ENCODE measurements around the gene SHROOM1. TPM values are rescaled to one million over a fixed set of nuclear protein-coding genes. Genes with fewer than 3 reads are reported as not detected.
A peak's percentile ranks its signal among the peaks of the same experiment; 100 is the strongest.

Gene SHROOM1
- total RNA-seq, 4 donors from 2014 or later: 4.5 to 21.2 (median 13.1) TPM

DNA sequence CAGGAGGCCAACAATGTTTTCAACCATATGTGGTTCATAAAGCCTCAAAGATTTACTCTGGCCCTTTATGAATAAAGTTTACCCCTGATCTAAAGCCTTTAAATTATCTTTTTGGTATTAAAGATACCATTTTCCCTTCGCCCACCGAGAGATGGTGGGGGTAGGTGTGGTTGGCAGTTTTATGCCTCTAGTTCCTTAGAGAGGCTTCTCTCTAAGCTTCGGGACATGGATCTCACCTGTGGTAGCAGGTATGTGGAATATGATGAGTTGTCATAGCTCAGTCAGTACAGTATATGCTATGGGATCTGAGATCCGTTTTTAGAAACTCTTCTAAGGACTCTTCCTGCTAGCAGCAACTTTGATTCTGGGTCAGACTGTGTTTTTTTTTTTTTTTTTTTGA, 38.3 kb upstream of the SHROOM1 start:
- TF ChIP-seq EP300 (IDR thresholded peaks at IDR 0.05) (no peak), POLR2AphosphoS5 (IDR thresholded peaks at IDR 0.05) (no peak), POLR2A (IDR thresholded peaks at IDR 0.05; ENCODE audit: low read depth) (no peak)
- TF ChIP-seq, protein P1, sequence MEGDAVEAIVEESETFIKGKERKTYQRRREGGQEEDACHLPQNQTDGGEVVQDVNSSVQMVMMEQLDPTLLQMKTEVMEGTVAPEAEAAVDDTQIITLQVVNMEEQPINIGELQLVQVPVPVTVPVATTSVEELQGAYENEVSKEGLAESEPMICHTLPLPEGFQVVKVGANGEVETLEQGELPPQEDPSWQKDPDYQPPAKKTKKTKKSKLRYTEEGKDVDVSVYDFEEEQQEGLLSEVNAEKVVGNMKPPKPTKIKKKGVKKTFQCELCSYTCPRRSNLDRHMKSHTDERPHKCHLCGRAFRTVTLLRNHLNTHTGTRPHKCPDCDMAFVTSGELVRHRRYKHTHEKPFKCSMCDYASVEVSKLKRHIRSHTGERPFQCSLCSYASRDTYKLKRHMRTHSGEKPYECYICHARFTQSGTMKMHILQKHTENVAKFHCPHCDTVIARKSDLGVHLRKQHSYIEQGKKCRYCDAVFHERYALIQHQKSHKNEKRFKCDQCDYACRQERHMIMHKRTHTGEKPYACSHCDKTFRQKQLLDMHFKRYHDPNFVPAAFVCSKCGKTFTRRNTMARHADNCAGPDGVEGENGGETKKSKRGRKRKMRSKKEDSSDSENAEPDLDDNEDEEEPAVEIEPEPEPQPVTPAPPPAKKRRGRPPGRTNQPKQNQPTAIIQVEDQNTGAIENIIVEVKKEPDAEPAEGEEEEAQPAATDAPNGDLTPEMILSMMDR (IDR thresholded peaks at IDR 0.05): no peak
- intact Hi-C loops (cut with DNase I): loop anchor here (5.0 kb wide), 1 partner anchor 36 kb away; the partner anchor contains the start of gene SHROOM1
- Histone ChIP-seq H3K4me3 (no peak overlapping the region), H3K4me1 (peaks cover 20 to 31% (median 28%) of the 10 kb centered on the region in 4 donors), H3K9me3 (no peaks in the 10 kb centered on the region), H3K27me3 (no peaks in the 10 kb centered on the region), H3K36me3 (peaks cover 18 to 53% (median 44%) of the 10 kb centered on the region in 4 donors), H3K27ac (replicated peaks in 1 of 4) (no peak overlapping the region)
- DNase-seq (ENCODE audit: extremely low spot score): no peak
- 89% methylated on average over 4 of the region's 4 CpGs for WGBS

DNA sequence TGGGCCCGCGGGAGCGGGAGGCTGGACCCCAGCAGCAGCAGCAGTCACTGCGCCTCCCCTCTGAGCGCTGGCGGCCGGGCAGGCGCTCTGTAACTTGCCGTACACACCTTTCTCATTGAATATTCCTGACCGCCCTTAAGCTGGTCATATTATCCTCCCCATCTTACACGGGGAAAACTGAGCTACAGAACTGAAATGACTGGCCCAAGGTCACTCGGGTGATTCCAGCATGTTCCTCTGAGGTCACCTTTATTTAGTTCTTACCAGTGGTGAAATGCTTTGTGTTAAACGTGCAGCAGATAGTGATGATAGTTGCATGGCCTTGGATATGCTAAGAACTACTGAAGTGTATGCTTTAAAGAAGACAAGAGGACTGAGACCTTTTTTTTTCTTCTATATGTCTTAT, 36.6 kb upstream of the SHROOM1 start:
- WGBS: 2% methylated on average over 13 of the region's 13 CpGs
- Histone ChIP-seq H3K4me1 (peaks cover 18 to 31% (median 21%) of the 10 kb centered on the region in 4 donors), H3K9me3 (no peaks in the 10 kb centered on the region), H3K27ac (replicated peaks in 1 of 4) (peak overlapping the region; percentile 90 to 96 (median 92)), H3K27me3 (no peaks in the 10 kb centered on the region), H3K36me3 (peaks cover 18 to 45% (median 38%) of the 10 kb centered on the region in 4 donors), H3K4me3 (peak overlapping the region; percentile 70 to 91 (median 82))
- no peak for TF ChIP-seq POLR2AphosphoS5 (IDR thresholded peaks at IDR 0.05)
- no peak for TF ChIP-seq POLR2A (IDR thresholded peaks at IDR 0.05; ENCODE audit: low read depth)
- TF ChIP-seq EP300 (IDR thresholded peaks at IDR 0.05): no peak
- TF ChIP-seq, protein P1 (IDR thresholded peaks at IDR 0.05): no peak
- intact Hi-C loops (cut with DNase I): loop anchor here (5.0 kb wide), 1 partner anchor 35 kb away; the partner anchor contains the start of gene SHROOM1
- no peak for DNase-seq (ENCODE audit: extremely low spot score)

DNA sequence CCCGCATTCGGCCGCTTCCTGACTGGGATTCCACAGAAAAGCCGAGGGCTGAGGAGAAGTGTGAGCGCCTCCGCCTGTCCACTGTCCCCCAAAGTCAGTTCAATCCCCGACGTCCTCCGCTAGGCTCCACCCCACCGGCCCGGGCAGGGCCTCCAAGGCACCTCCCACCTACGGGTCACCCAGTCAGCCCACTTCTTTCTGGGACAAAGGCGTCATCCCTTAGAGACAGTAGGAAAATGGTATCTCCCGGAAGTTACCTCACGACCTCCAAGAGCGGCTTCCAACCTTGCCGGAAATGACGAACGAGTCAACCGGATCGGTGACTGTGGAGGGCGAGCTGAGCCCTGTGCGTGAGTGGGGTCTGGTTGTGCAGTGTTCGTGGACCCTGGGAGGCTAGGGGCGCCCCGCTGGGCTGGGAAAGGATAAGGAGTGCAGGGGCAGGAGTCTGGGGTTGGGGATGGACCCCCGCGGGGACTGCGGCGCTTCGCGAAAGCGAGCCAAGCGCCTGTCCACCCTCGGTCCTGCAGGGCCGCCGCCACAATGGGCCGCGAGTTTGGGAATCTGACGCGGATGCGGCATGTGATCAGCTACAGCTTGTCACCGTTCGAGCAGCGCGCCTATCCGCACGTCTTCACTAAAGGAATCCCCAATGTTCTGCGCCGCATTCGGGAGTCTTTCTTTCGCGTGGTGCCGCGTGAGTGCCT, 36.0 kb upstream of the SHROOM1 start, which contains the start of the genes GDF9 and UQCRQ:
Gene GDF9 (minus strand): TSS at position 128 of the 704 bp plus-strand sequence. CDS start 1,936 bp downstream, outside the sequence.
Gene UQCRQ (plus strand): TSS at position 301 of the 704 bp plus-strand sequence. CDS start 240 bp downstream, at position 541.
- H3K9me3 ChIP-seq: no peaks in the 10 kb centered on the region
- H3K27me3 ChIP-seq: no peaks in the 10 kb centered on the region
- intact Hi-C loops (cut with DNase I): loop anchor here (5.0 kb wide), 1 partner anchor 34 kb away; the partner anchor contains the start of gene SHROOM1
- H3K36me3 ChIP-seq: peaks cover 15 to 40% (median 34%) of the 10 kb centered on the region in 4 donors
- H3K4me1 ChIP-seq: peaks cover 13 to 31% (median 21%) of the 10 kb centered on the region in 4 donors
- H3K27ac ChIP-seq (replicated peaks in 1 of 4): peak within 1 kb of the TSS; percentile 90 to 96 (median 92)
- no peak for TF ChIP-seq EP300 (IDR thresholded peaks at IDR 0.05)
- TF ChIP-seq POLR2A (IDR thresholded peaks at IDR 0.05; ENCODE audit: low read depth): peak; percentile 86
- TF ChIP-seq, protein P1 (IDR thresholded peaks at IDR 0.05): peak; percentile 18 to 38 (median 23)
- peak; percentile 98 for TF ChIP-seq POLR2AphosphoS5 (IDR thresholded peaks at IDR 0.05)
- peak within 1 kb of the TSS; percentile 70 to 91 (median 82) for H3K4me3 ChIP-seq
- peak; percentile 98 for DNase-seq (ENCODE audit: extremely low spot score)
- WGBS: 0% methylated on average over 35 of the region's 55 CpGs

DNA sequence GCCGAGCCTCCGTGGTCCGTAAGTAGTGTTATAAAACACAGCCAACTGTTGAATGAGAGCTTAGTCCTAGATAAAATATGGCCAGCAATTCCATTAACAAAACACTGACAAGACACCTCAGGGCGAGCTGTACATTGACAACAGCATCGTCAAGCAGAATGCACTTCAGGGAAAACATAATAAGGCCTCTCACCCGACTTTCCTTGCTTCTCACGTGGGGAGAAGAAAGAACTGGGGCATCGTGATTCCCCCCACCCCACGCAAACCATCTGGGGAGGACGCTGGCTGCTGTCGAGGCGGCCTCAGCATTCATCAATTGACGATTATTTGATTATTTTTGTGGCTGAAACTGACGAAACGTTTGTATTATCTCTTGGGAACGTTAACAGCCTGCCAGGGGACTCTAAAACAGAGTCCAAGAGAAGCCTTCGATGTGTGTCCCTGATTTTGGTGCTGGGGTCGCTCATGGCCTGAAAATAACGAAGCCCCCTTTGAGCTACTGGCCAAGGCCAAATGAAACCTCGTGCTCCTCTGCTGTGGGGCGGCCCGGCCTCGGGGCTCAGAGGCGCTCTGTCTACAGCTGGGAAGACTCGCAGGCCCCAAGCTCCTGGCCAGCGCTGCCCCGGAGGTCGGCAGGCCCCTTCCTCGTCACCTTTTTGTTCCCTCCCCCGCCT, 35.4 kb upstream of the SHROOM1 start:
- 29% methylated on average over 29 of the region's 30 CpGs for WGBS
- no peaks in the 10 kb centered on the region for H3K27me3 ChIP-seq
- H3K4me1 ChIP-seq: peaks cover 13 to 31% (median 21%) of the 10 kb centered on the region in 4 donors
- intact Hi-C loops (cut with DNase I): loop anchor here (5.0 kb wide), 1 partner anchor 34 kb away; the partner anchor contains the start of gene SHROOM1
- TF ChIP-seq EP300 (IDR thresholded peaks at IDR 0.05): no peak
- TF ChIP-seq, protein P1 (IDR thresholded peaks at IDR 0.05): no peak
- no peak for TF ChIP-seq POLR2A (IDR thresholded peaks at IDR 0.05; ENCODE audit: low read depth)
- no peak for TF ChIP-seq POLR2AphosphoS5 (IDR thresholded peaks at IDR 0.05)
- DNase-seq (ENCODE audit: extremely low spot score): no peak
- peak overlapping the region; percentile 90 to 96 (median 92) for H3K27ac ChIP-seq (replicated peaks in 1 of 4)
- H3K36me3 ChIP-seq: peaks cover 14 to 33% (median 32%) of the 10 kb centered on the region in 4 donors
- peak overlapping the region; percentile 70 to 91 (median 82) for H3K4me3 ChIP-seq
- no peaks in the 10 kb centered on the region for H3K9me3 ChIP-seq

All from esophagus muscularis mucosa (tissue), 4 donors.